PC-3 (cell line): ENCODE data around the gene ENG. TPM values are rescaled to one million over a fixed set of nuclear protein-coding genes. Genes with fewer than 3 reads are reported as not detected.

ENCODE experiments used
- ATAC-seq: fragments of 200-7000 bp; cut with Tn5 transposase; 2 replicates; pipeline ENCODE4 v1.9.1; 2020; ENCODE audit warnings: mild to moderate bottlenecking, moderate library complexity
- BruUV-seq: library from RNA; stranded (reverse); fragments of 400-500 nt; replicated peaks from 2 replicates; lab custom pipeline; 2021; lab: Mats Ljungman, UMichigan
- CTCF ChIA-PET: fragments of 300-600 bp; sonication (Branson Sonifier 250); formaldehyde crosslinking; loops from one replicate; lab custom pipeline; 2022; ENCODE audit warnings: antibody characterized with exemption; lab: Charles Lee
- POLR2A ChIA-PET: fragments of 300-600 bp; sonication (Branson Sonifier 250); formaldehyde crosslinking; loops from one replicate; lab custom pipeline; 2022; ENCODE audit warnings: antibody characterized with exemption; ENCODE audit not compliant: unreplicated experiment; lab: Charles Lee
- DNase-seq: peaks from one replicate; pipeline ENCODE4 v3.0.0-alpha.2; 2015
- H2AFZ ChIP-seq: fragments of 300-600 bp; sonication (generic); 2 replicates; pipeline ENCODE4 v1.6.0; 2016; ENCODE audit warnings: antibody characterized with exemption, low read length
- H3F3A ChIP-seq: fragments of 300-600 bp; sonication (generic); one replicate; pipeline ENCODE4 v1.6.0; 2017; ENCODE audit warnings: antibody characterized with exemption, low read length, control low read depth, mild to moderate bottlenecking; ENCODE audit not compliant: unreplicated experiment
- H3K27ac ChIP-seq: fragments of 300-600 bp; sonication (generic); 2 replicates; pipeline ENCODE4 v1.5.1; 2016; ENCODE audit warnings: mild to moderate bottlenecking, low read length
- H3K27me3 ChIP-seq: fragments of 300-600 bp; sonication (generic); 2 replicates; pipeline ENCODE4 v1.6.1; 2016; ENCODE audit warnings: low read length, mixed read lengths
- H3K36me3 ChIP-seq: fragments of 300-600 bp; sonication (generic); 2 replicates; pipeline ENCODE4 v1.6.1; 2016; ENCODE audit warnings: low read depth, mixed run types, low read length, mixed read lengths
- H3K4me1 ChIP-seq: fragments of 300-600 bp; sonication (generic); 2 replicates; pipeline ENCODE4 v1.5.1; 2016; ENCODE audit warnings: low read length; ENCODE audit not compliant: insufficient read depth
- H3K4me2 ChIP-seq: fragments of 300-600 bp; sonication (generic); 2 replicates; pipeline ENCODE4 v1.6.0; 2016; ENCODE audit warnings: low read length
- H3K4me3 ChIP-seq: fragments of 300-600 bp; sonication (generic); 2 replicates; pipeline ENCODE4 v1.5.1; 2016; ENCODE audit warnings: mild to moderate bottlenecking, low read length, mixed read lengths
- H3K79me2 ChIP-seq: fragments of 300-600 bp; sonication (generic); 2 replicates; pipeline ENCODE4 v1.6.1; 2017; ENCODE audit warnings: low read length, mixed read lengths
- H3K9ac ChIP-seq: fragments of 300-600 bp; sonication (generic); 2 replicates; pipeline ENCODE4 v1.6.0; 2016; ENCODE audit warnings: mild to moderate bottlenecking, low read length
- H3K9me2 ChIP-seq: fragments of 300-600 bp; sonication (generic); replicated peaks from 2 replicates; pipeline ENCODE4 v1.6.1; 2016; ENCODE audit warnings: mixed run types, low read length, mixed read lengths
- H3K9me3 ChIP-seq: fragments of 300-600 bp; sonication (generic); 2 replicates; pipeline ENCODE4 v1.6.1; 2016; ENCODE audit warnings: low read length, mixed read lengths
- H4K20me1 ChIP-seq: fragments of 300-600 bp; sonication (generic); 2 replicates; pipeline ENCODE4 v1.6.1; 2016; ENCODE audit warnings: low read length, mixed read lengths
- CTCF ChIP-seq: fragments of 300-600 bp; sonication (generic); conservative IDR thresholded peaks from 2 replicates; pipeline ENCODE4 v1.5.1; 2017; ENCODE audit warnings: antibody characterized with exemption, low read depth, mild to moderate bottlenecking, low read length
- EZH2 ChIP-seq: fragments of 300-600 bp; sonication (generic); IDR thresholded peaks from one replicate; pipeline ENCODE4 v1.6.1; 2017; ENCODE audit warnings: antibody characterized with exemption, mild to moderate bottlenecking, low read length; ENCODE audit not compliant: unreplicated experiment
- EZH2phosphoT487 ChIP-seq: fragments of 300-600 bp; sonication (generic); IDR thresholded peaks from 2 replicates; pipeline ENCODE4 v1.6.1; 2018; ENCODE audit warnings: mild to moderate bottlenecking, antibody characterized with exemption, low read length, borderline replicate concordance
- intact Hi-C: fragments of 100-400 bp; cut with micrococcal nuclease; formaldehyde crosslinking; loops from 2 replicates; pipeline ENCODE4 v1.9.0; 2023
- total RNA-seq: library from RNA; depleted of rRNA; stranded (reverse); fragments of >200 nt; gene quantifications from 2 replicates; pipeline ENCODE4 v1.2.3, GENCODE V29; 2014

Gene ENG
- total RNA-seq, 1 experiment from 2014 or later: 1.1 TPM

- Histone ChIP-seq H3K27me3 (no peaks in the 10 kb centered on the region), H3K4me3 (no peak overlapping the region), H3K9me2 (no peaks in the 10 kb centered on the region), H3K9ac (no peak overlapping the region), H4K20me1 (no peaks in the 10 kb centered on the region), H3K4me2 (no peak overlapping the region), H2AFZ (no peak overlapping the region), H3K79me2 (no peaks in the 10 kb centered on the region), H3K4me1 (0 out of 2 replicates have a peak, but pooled peaks cover 3% of the 10 kb centered on the region), H3K9me3 (no peaks in the 10 kb centered on the region), H3K27ac (no peak overlapping the region), H3F3A (no peaks in the 10 kb centered on the region), H3K36me3 (no peaks in the 10 kb centered on the region)
- no peak for DNase-seq
- intact Hi-C loops: no loop called here
- ATAC-seq: no peak
- POLR2A ChIA-PET: no interaction called here
- CTCF ChIA-PET: interaction anchor here (0.6 kb wide), 1 partner anchor 25 kb away, joined by 6 read pairs; no protein-coding TSS in a partner anchor
- TF ChIP-seq CTCF (no peak), EZH2 (no peak), EZH2phosphoT487 (no peak)
- BruUV-seq: no TSS peak
Measured at GRCh38 chr9:127826253-127826913, 28.1 kb downstream of the ENG start.

GRCh38 chr9:127825319-127826051 is 29.0 kb downstream of the ENG start:
- ATAC-seq (peak; percentile 27; the same call in 1 of the 2 replicates), DNase-seq (no peak)
- no peaks in the 10 kb centered on the region for H3K27me3 ChIP-seq
- no peaks in the 10 kb centered on the region for H3K9me3 ChIP-seq
- H2AFZ ChIP-seq: no peak overlapping the region
- intact Hi-C loops: no loop called here
- TF ChIP-seq CTCF (peak; percentile 37; the same call in 1 of the 2 replicates), EZH2phosphoT487 (no peak)
- H3K79me2 ChIP-seq: no peaks in the 10 kb centered on the region
- no peak overlapping the region for H3K4me3 ChIP-seq
- H3K9me2 ChIP-seq: no peaks in the 10 kb centered on the region
- no peaks in the 10 kb centered on the region for H3K36me3 ChIP-seq
- no TSS peak for BruUV-seq
- ChIA-PET CTCF (no interaction called here), POLR2A (no interaction called here)
- no peak overlapping the region for H3K27ac ChIP-seq
- H3K9ac ChIP-seq: no peak overlapping the region
- 0 out of 2 replicates have a peak, but pooled peaks cover 3% of the 10 kb centered on the region for H3K4me1 ChIP-seq
- H3F3A ChIP-seq: no peaks in the 10 kb centered on the region
- H3K4me2 ChIP-seq: no peak overlapping the region
- no peaks in the 10 kb centered on the region for H4K20me1 ChIP-seq

- no peaks in the 10 kb centered on the region for H3K9me3 ChIP-seq
Measured at GRCh38 chr9:127822108-127822507, 32.4 kb downstream of the ENG start.

More at GRCh38 chr9:127822108-127822507, 32.4 kb downstream of the ENG start:
- Histone ChIP-seq H3K79me2 (no peaks in the 10 kb centered on the region), H3K4me2 (no peak overlapping the region), H3K9me2 (no peaks in the 10 kb centered on the region), H3F3A (no peaks in the 10 kb centered on the region), H2AFZ (no peak overlapping the region), H3K9ac (no peak overlapping the region), H3K4me3 (no peak overlapping the region), H4K20me1 (no peaks in the 10 kb centered on the region), H3K27me3 (no peaks in the 10 kb centered on the region), H3K36me3 (no peaks in the 10 kb centered on the region), H3K4me1 (no peaks in the 10 kb centered on the region), H3K27ac (no peak overlapping the region)
- TF ChIP-seq CTCF (no peak), EZH2phosphoT487 (no peak), EZH2 (no peak)
- BruUV-seq: no TSS peak
- no peak for ATAC-seq
- intact Hi-C loops: no loop called here
- ChIA-PET CTCF (no interaction called here), POLR2A (no interaction called here)
- no peak for DNase-seq
